ENCODE data around the gene ATG7. TPM values are rescaled to one million over a fixed set of nuclear protein-coding genes. Genes with fewer than 3 reads are reported as not detected.

Gene ATG7

Small RNAs within 50 kb of the gene (small RNA-seq; reads per million reads assigned to genes)
- gene AC022001.1 (ENCODE audit: insufficient read depth) = not detected
- not detected for gene AC026185.1 (ENCODE audit: insufficient read depth)
- gene AC083855.1 (ENCODE audit: insufficient read depth) = not detected
